ENCODE measurements around the gene PUS1.

Gene PUS1

GRCh38 chr12:131911028-131911650, 17.9 kb upstream of the PUS1 start:
- no peaks in the 10 kb centered on the region for H3K9me3 ChIP-seq (ENCODE audit: insufficient read depth, low read depth, low read length)
- WGBS = 95% methylated on average over 17 of the region's 17 CpGs
- H3K9ac ChIP-seq (ENCODE audit: low read depth, low read length) = no peak overlapping the region
- no peaks in the 10 kb centered on the region for H3K27me3 ChIP-seq (ENCODE audit: insufficient read depth, low read length)
- H3K36me3 ChIP-seq (ENCODE audit: insufficient read depth, low read length) = peaks cover 73% of the 10 kb centered on the region
- H3K4me1 ChIP-seq (ENCODE audit: insufficient read depth, low read length) = no peaks in the 10 kb centered on the region
- no peak overlapping the region for H3K27ac ChIP-seq (ENCODE audit: low read depth, low read length)
- no peak overlapping the region for H3K4me3 ChIP-seq (ENCODE audit: low read length)

DNA sequence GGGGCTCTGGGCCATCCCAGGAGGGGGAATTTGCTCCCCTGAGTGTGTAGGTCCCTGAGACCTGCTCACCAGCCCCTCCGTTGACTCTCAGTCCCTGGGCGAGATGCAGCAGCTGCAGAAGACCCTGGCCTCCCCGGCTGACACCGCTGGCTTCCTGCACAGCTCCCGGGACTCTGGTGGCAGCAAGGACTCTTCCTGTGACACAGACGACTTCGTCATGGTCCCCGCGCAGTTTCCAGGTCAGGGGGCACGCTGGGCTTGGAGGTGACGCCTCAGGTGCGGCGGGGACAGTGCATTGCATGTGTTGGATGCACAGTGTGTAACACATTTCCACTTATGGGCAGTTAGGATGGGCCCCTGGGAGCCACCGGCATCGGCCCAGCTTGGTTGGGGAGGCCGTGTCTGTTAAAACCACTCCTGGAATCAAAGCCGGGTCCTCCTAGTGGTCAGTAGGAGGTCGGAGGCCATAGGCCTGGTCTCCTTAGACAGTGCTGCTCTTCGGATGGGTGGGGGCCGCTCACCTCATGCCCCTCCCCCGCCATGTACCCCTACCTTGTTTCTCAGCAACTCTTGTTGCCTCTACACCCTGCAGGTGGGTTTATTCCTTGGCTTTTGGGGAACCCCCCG, 17.1 kb upstream of the PUS1 start:
- 90% methylated on average over 22 of the region's 22 CpGs for WGBS
- H3K27ac ChIP-seq (ENCODE audit: low read depth, low read length) = peak overlapping the region; percentile 35; the same call in 1 of the 2 replicates
- peaks cover 74% of the 10 kb centered on the region for H3K36me3 ChIP-seq (ENCODE audit: insufficient read depth, low read length)

DNA sequence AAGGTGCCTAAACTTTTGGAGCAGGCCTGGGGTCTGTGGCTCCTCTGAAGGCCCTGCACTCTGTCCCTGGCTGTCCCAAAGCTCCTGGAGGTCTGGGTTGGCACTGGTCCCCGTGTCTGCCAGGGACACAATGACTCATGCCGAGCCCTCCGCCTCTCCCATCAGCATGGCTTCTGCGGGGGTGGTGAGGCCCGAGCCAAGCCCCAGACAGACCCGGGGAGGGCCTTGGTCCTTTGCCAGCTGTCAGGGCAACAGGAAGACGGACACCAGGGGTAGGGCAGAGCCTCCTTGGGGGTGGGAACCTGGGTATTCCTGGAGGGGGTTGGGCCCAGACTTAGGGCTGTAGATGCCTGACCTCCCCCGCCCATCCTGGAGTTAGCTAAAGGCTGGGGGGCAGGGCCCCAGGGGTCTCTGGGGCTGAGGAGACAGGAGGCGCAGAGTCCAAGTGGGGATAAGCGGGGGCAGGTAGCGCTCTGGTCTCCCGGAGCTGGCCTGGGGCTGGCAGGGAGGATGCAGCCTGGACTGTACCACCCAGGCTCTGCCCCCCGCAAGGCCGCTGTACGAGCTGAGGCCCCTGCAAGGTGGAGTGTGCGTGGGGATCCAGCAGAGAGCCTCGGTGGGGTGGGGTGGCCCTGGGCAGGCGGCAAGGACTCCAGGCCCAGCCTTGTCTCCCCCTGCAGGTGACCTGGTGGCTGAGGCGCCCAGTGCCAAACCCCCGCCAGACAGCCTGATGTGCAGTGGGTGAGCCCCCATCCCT, 16.4 kb upstream of the PUS1 start:
- WGBS = 90% methylated on average over 20 of the region's 20 CpGs
- Histone ChIP-seq H3K9ac (ENCODE audit: low read depth, low read length) (no peak overlapping the region), H3K9me3 (ENCODE audit: insufficient read depth, low read depth, low read length) (no peaks in the 10 kb centered on the region), H3K36me3 (ENCODE audit: insufficient read depth, low read length) (peaks cover 77% of the 10 kb centered on the region), H3K4me1 (ENCODE audit: insufficient read depth, low read length) (no peaks in the 10 kb centered on the region), H3K4me3 (ENCODE audit: low read length) (no peak overlapping the region), H3K27ac (ENCODE audit: low read depth, low read length) (peak overlapping the region; percentile 35; the same call in 1 of the 2 replicates), H3K27me3 (ENCODE audit: insufficient read depth, low read length) (no peaks in the 10 kb centered on the region)

More for the DNA sequence above, 17.1 kb upstream of the PUS1 start:
- Histone ChIP-seq H3K9ac (ENCODE audit: low read depth, low read length) (no peak overlapping the region), H3K9me3 (ENCODE audit: insufficient read depth, low read depth, low read length) (no peaks in the 10 kb centered on the region), H3K4me3 (ENCODE audit: low read length) (no peak overlapping the region), H3K4me1 (ENCODE audit: insufficient read depth, low read length) (no peaks in the 10 kb centered on the region), H3K27me3 (ENCODE audit: insufficient read depth, low read length) (no peaks in the 10 kb centered on the region)

- peaks cover 76% of the 10 kb centered on the region for H3K36me3 ChIP-seq (ENCODE audit: insufficient read depth, low read length)
- H3K4me3 ChIP-seq (ENCODE audit: low read length) = no peak overlapping the region
- H3K9ac ChIP-seq (ENCODE audit: low read depth, low read length) = no peak overlapping the region
- no peaks in the 10 kb centered on the region for H3K9me3 ChIP-seq (ENCODE audit: insufficient read depth, low read depth, low read length)
- H3K27ac ChIP-seq (ENCODE audit: low read depth, low read length) = no peak overlapping the region
- H3K27me3 ChIP-seq (ENCODE audit: insufficient read depth, low read length) = no peaks in the 10 kb centered on the region
- no peaks in the 10 kb centered on the region for H3K4me1 ChIP-seq (ENCODE audit: insufficient read depth, low read length)
- 92% methylated on average over 8 of the region's 8 CpGs for WGBS
Measured at GRCh38 chr12:131913666-131914065, 15.4 kb upstream of the PUS1 start.

DNA sequence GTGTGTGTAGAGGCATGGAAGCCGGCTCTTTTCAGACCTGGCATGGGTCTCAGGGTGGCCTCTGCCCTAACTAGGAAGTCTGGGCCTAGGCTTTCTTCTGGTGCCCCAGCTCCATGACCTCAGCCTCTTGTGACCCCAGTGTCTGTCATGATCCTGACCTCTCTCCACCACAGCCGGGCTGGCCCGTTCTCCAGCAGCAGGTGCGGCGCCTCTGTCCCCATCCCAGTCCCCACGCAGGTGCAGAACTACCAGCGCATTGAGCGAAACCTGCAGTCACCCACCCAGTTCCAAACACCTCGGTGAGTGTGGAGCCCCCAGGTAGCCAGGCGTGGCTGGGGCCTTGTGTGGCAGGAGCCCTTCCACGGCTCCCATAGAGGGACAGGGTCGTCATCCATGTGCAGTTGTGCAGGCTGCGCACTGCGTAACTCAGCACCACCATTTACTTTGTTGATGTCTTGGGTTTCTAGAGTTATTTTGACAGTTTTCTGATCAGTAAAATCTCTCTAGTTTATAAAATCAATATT, 14.8 kb upstream of the PUS1 start:
- no peaks in the 10 kb centered on the region for H3K9me3 ChIP-seq (ENCODE audit: insufficient read depth, low read depth, low read length)
- WGBS = 97% methylated on average over 14 of the region's 14 CpGs
- H3K27ac ChIP-seq (ENCODE audit: low read depth, low read length) = no peak overlapping the region
- H3K9ac ChIP-seq (ENCODE audit: low read depth, low read length) = no peak overlapping the region
- peaks cover 70% of the 10 kb centered on the region for H3K36me3 ChIP-seq (ENCODE audit: insufficient read depth, low read length)
- no peaks in the 10 kb centered on the region for H3K4me1 ChIP-seq (ENCODE audit: insufficient read depth, low read length)
- no peak overlapping the region for H3K4me3 ChIP-seq (ENCODE audit: low read length)
- no peaks in the 10 kb centered on the region for H3K27me3 ChIP-seq (ENCODE audit: insufficient read depth, low read length)

DNA sequence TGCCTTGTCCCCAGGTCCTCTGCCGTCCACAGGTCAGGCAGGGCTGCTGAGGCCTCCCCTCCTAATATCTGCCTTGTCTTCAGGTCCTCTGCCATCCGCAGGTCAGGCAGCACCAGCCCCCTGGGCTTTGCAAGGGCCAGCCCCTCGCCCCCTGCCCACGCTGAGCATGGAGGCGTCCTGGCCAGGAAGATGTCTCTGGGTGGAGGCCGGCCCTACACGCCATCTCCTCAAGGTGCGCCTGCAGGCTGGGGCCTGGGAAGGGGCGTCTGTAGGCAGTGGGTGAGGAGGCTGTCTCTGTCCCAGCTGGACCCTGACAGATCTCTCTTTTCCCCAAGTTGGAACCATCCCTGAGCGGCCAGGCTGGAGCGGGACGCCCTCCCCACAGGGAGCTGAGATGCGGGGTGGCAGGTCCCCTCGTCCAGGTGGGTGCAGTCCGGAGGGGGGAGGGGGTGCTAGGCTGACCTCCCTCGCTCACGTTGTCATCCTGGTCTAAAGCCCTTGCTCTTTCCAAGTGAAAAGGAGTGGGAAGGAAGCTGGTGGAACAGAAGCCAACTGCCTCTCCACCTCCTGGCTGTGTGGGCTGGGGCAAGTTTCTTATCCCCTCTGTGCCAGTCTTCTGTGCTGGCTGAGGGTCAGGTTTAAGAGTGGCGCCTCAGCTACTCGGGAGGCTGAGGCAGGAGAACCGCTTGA, 13.9 kb upstream of the PUS1 start:
- H3K9me3 ChIP-seq (ENCODE audit: insufficient read depth, low read depth, low read length) = no peaks in the 10 kb centered on the region
- H3K4me3 ChIP-seq (ENCODE audit: low read length) = no peak overlapping the region
- H3K36me3 ChIP-seq (ENCODE audit: insufficient read depth, low read length) = peaks cover 72% of the 10 kb centered on the region
- H3K27ac ChIP-seq (ENCODE audit: low read depth, low read length) = no peak overlapping the region
- H3K27me3 ChIP-seq (ENCODE audit: insufficient read depth, low read length) = no peaks in the 10 kb centered on the region
- 95% methylated on average over 20 of the region's 20 CpGs for WGBS
- H3K9ac ChIP-seq (ENCODE audit: low read depth, low read length) = no peak overlapping the region
- H3K4me1 ChIP-seq (ENCODE audit: insufficient read depth, low read length) = no peaks in the 10 kb centered on the region

GRCh38 chr12:131915823-131916222, 13.3 kb upstream of the PUS1 start:
- Histone ChIP-seq H3K4me3 (ENCODE audit: low read length) (no peak overlapping the region), H3K9me3 (ENCODE audit: insufficient read depth, low read depth, low read length) (no peaks in the 10 kb centered on the region), H3K27me3 (ENCODE audit: insufficient read depth, low read length) (no peaks in the 10 kb centered on the region), H3K4me1 (ENCODE audit: insufficient read depth, low read length) (no peaks in the 10 kb centered on the region), H3K27ac (ENCODE audit: low read depth, low read length) (no peak overlapping the region), H3K36me3 (ENCODE audit: insufficient read depth, low read length) (peaks cover 71% of the 10 kb centered on the region), H3K9ac (ENCODE audit: low read depth, low read length) (no peak overlapping the region)
- WGBS = 94% methylated on average over 21 of the region's 21 CpGs

GRCh38 chr12:131916306-131917138, 12.6 kb upstream of the PUS1 start:
- H3K9ac ChIP-seq (ENCODE audit: low read depth, low read length) = no peak overlapping the region
- H3K27me3 ChIP-seq (ENCODE audit: insufficient read depth, low read length) = no peaks in the 10 kb centered on the region
- peaks cover 71% of the 10 kb centered on the region for H3K36me3 ChIP-seq (ENCODE audit: insufficient read depth, low read length)
- H3K4me1 ChIP-seq (ENCODE audit: insufficient read depth, low read length) = no peaks in the 10 kb centered on the region
- WGBS = 90% methylated on average over 36 of the region's 36 CpGs
- H3K27ac ChIP-seq (ENCODE audit: low read depth, low read length) = no peak overlapping the region
- H3K9me3 ChIP-seq (ENCODE audit: insufficient read depth, low read depth, low read length) = no peaks in the 10 kb centered on the region
- H3K4me3 ChIP-seq (ENCODE audit: low read length) = no peak overlapping the region

DNA sequence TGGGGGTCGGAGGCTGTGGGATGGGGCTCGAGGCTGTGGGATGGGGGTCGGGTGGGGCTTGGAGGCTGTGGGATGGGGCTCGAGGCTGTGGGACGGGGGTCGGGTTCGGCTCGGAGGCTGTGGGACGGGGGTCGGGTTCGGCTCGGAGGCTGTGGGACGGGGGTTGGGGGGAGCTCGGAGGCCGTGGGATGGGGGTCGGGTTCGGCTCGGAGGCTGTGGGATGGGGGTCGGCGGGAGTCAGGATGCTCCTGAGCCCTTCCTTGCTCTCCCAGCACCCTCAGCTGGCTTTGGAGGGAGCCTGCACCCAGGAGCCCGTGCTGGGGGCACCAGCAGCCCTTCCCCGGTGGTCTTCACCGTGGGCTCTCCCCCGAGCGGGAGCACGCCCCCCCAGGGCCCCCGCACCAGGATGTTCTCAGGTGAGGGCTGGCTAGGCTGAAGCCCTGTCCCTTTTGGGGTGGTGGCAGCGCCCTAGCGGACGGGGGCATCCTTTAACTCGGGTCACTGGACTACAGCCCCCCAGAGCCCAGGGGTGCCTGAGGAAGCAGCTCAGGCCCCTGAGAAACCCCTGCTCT, 11.9 kb upstream of the PUS1 start:
- Histone ChIP-seq H3K36me3 (ENCODE audit: insufficient read depth, low read length) (peaks cover 70% of the 10 kb centered on the region), H3K9ac (ENCODE audit: low read depth, low read length) (no peak overlapping the region), H3K4me1 (ENCODE audit: insufficient read depth, low read length) (no peaks in the 10 kb centered on the region)

GRCh38 chr12:131917711-131918306, 11.3 kb upstream of the PUS1 start:
- Histone ChIP-seq H3K9me3 (ENCODE audit: insufficient read depth, low read depth, low read length) (no peaks in the 10 kb centered on the region), H3K4me1 (ENCODE audit: insufficient read depth, low read length) (no peaks in the 10 kb centered on the region), H3K27me3 (ENCODE audit: insufficient read depth, low read length) (no peaks in the 10 kb centered on the region), H3K27ac (ENCODE audit: low read depth, low read length) (no peak overlapping the region), H3K36me3 (ENCODE audit: insufficient read depth, low read length) (peaks cover 70% of the 10 kb centered on the region), H3K4me3 (ENCODE audit: low read length) (no peak overlapping the region), H3K9ac (ENCODE audit: low read depth, low read length) (no peak overlapping the region)
- 93% methylated on average over 18 of the region's 18 CpGs for WGBS

More for the DNA sequence above, 11.9 kb upstream of the PUS1 start:
- 93% methylated on average over 17 of the region's 31 CpGs for WGBS
- Histone ChIP-seq H3K4me3 (ENCODE audit: low read length) (no peak overlapping the region), H3K27ac (ENCODE audit: low read depth, low read length) (no peak overlapping the region), H3K9me3 (ENCODE audit: insufficient read depth, low read depth, low read length) (no peaks in the 10 kb centered on the region), H3K27me3 (ENCODE audit: insufficient read depth, low read length) (no peaks in the 10 kb centered on the region)
